Loucy (cell line): ENCODE data around the gene ADAMTS14.

ENCODE experiments used
- H2AFZ ChIP-seq: fragments of 200-600 bp; sonication (generic); 2 replicates; pipeline ENCODE4 v1.6.0; 2016; ENCODE audit warnings: antibody characterized with exemption, mild to moderate bottlenecking, low read length, moderate library complexity
- H3F3A ChIP-seq: fragments of 200-600 bp; 2 replicates; pipeline ENCODE4 v1.6.0; 2016; ENCODE audit warnings: antibody characterized with exemption, low read depth, mild to moderate bottlenecking
- H3K27me3 ChIP-seq: fragments of 200-600 bp; sonication (generic); 2 replicates; pipeline ENCODE4 v1.6.1; 2014; ENCODE audit warnings: low read length, mild to moderate bottlenecking; ENCODE audit not compliant: insufficient read depth, poor library complexity, severe bottlenecking
- H3K36me3 ChIP-seq: fragments of 200-600 bp; sonication (generic); 2 replicates; pipeline ENCODE4 v1.6.1; 2016; ENCODE audit warnings: low read length; ENCODE audit not compliant: insufficient read depth
- H3K4me1 ChIP-seq: fragments of 200-600 bp; sonication (generic); 2 replicates; pipeline ENCODE4 v1.5.1; 2014; ENCODE audit warnings: low read length, mild to moderate bottlenecking; ENCODE audit not compliant: insufficient read depth, poor library complexity, severe bottlenecking
- H3K4me2 ChIP-seq: fragments of 200-600 bp; sonication (generic); 2 replicates; pipeline ENCODE4 v1.6.0; 2014; ENCODE audit warnings: antibody characterized with exemption, low read length, low read depth, mild to moderate bottlenecking; ENCODE audit not compliant: poor library complexity, severe bottlenecking
- H3K4me3 ChIP-seq: fragments of 200-600 bp; sonication (generic); 2 replicates; pipeline ENCODE4 v1.5.1; 2014; ENCODE audit warnings: low read length, mild to moderate bottlenecking, mixed read lengths; ENCODE audit not compliant: poor library complexity, severe bottlenecking
- H3K79me2 ChIP-seq: fragments of 200-600 bp; sonication (generic); 2 replicates; pipeline ENCODE4 v1.6.1; 2014; ENCODE audit warnings: low read length; ENCODE audit not compliant: insufficient read depth
- H3K9ac ChIP-seq: fragments of 200-600 bp; sonication (generic); 2 replicates; pipeline ENCODE4 v1.6.0; 2014; ENCODE audit warnings: mild to moderate bottlenecking, low read depth, low read length, moderate library complexity; ENCODE audit not compliant: poor library complexity, severe bottlenecking
- H3K9me2 ChIP-seq: fragments of 200-600 bp; sonication (generic); replicated peaks from 2 replicates; pipeline ENCODE4 v1.6.1; 2016; ENCODE audit warnings: low read depth, low read length, mixed read lengths
- H3K9me3 ChIP-seq: fragments of 200-600 bp; sonication (generic); 2 replicates; pipeline ENCODE4 v1.6.1; 2014; ENCODE audit warnings: mild to moderate bottlenecking, antibody characterized with exemption, low read length, low read depth; ENCODE audit not compliant: insufficient read depth
- H4K20me1 ChIP-seq: fragments of 200-600 bp; sonication (generic); 2 replicates; pipeline ENCODE4 v1.6.0; 2014; ENCODE audit warnings: antibody characterized with exemption, low read length, mild to moderate bottlenecking; ENCODE audit not compliant: insufficient read depth, poor library complexity, severe bottlenecking
- CTCF ChIP-seq: fragments of 200-600 bp; sonication (generic); conservative IDR thresholded peaks from 2 replicates; pipeline ENCODE4 v1.5.1; 2014; ENCODE audit warnings: mild to moderate bottlenecking, antibody characterized with exemption, low read length
- EZH2phosphoT487 ChIP-seq: fragments of 200-600 bp; IDR thresholded peaks from 2 replicates; pipeline ENCODE4 v1.6.1; 2018; ENCODE audit warnings: antibody characterized with exemption, mild to moderate bottlenecking, moderate library complexity, borderline replicate concordance

ADAMTS14 gene

GRCh38 chr10:70779511-70780369, 107.4 kb downstream of the ADAMTS14 start:
- H4K20me1 ChIP-seq: no peaks in the 10 kb centered on the region
- H2AFZ ChIP-seq: no peak overlapping the region
- H3K4me2 ChIP-seq: no peak overlapping the region
- no peaks in the 10 kb centered on the region for H3K9me2 ChIP-seq
- H3K36me3 ChIP-seq: no peaks in the 10 kb centered on the region
- H3K9ac ChIP-seq: no peak overlapping the region
- no peak overlapping the region for H3K4me3 ChIP-seq
- no peaks in the 10 kb centered on the region for H3K9me3 ChIP-seq
- TF ChIP-seq CTCF (no peak), EZH2phosphoT487 (no peak)
- H3F3A ChIP-seq: no peaks in the 10 kb centered on the region
- H3K4me1 ChIP-seq: peaks cover 21% of the 10 kb centered on the region
- no peaks in the 10 kb centered on the region for H3K79me2 ChIP-seq
- no peaks in the 10 kb centered on the region for H3K27me3 ChIP-seq

GRCh38 chr10:70780370-70780760, 108.1 kb downstream of the ADAMTS14 start:
- Histone ChIP-seq H3K9me3 (no peaks in the 10 kb centered on the region), H4K20me1 (no peaks in the 10 kb centered on the region), H3K4me3 (no peak overlapping the region), H3K4me1 (peaks cover 28% of the 10 kb centered on the region), H3K4me2 (no peak overlapping the region), H3K79me2 (no peaks in the 10 kb centered on the region), H3F3A (no peaks in the 10 kb centered on the region), H3K9ac (no peak overlapping the region), H2AFZ (no peak overlapping the region), H3K9me2 (no peaks in the 10 kb centered on the region), H3K27me3 (no peaks in the 10 kb centered on the region), H3K36me3 (no peaks in the 10 kb centered on the region)
- TF ChIP-seq EZH2phosphoT487: no peak
- TF ChIP-seq CTCF: no peak

- Histone ChIP-seq H3K4me3 (no peak overlapping the region), H4K20me1 (no peaks in the 10 kb centered on the region), H3K27me3 (no peaks in the 10 kb centered on the region), H3F3A (no peaks in the 10 kb centered on the region), H2AFZ (no peak overlapping the region), H3K79me2 (no peaks in the 10 kb centered on the region), H3K9me2 (no peaks in the 10 kb centered on the region), H3K4me1 (peaks cover 32% of the 10 kb centered on the region), H3K9me3 (no peaks in the 10 kb centered on the region), H3K9ac (no peak overlapping the region), H3K36me3 (no peaks in the 10 kb centered on the region), H3K4me2 (no peak overlapping the region)
- TF ChIP-seq EZH2phosphoT487 (no peak), CTCF (no peak)
Measured at GRCh38 chr10:70780772-70781171, 108.5 kb downstream of the ADAMTS14 start.
